IMR-90 (cell line): ENCODE data around the gene BRD1. TPM values are rescaled to one million over a fixed set of nuclear protein-coding genes. Genes with fewer than 3 reads are reported as not detected.

Experiments used
- ATAC-seq: fragments of 200-7000 bp; cut with Tn5 transposase; 2 replicates; pipeline ENCODE4 v1.9.1; 2020; ENCODE audit warnings: low read depth, mild to moderate bottlenecking, moderate library complexity
- BruUV-seq: library from RNA; stranded (reverse); fragments of 400-500 nt; replicated peaks from 2 replicates; lab custom pipeline; 2021; lab: Mats Ljungman, UMichigan
- CTCF ChIA-PET: fragments of 300-600 bp; formaldehyde crosslinking; extraction: SDS; loops from one replicate; lab custom pipeline; 2021; ENCODE audit warnings: antibody characterized with exemption; lab: Yijun Ruan, JAX
- POLR2A ChIA-PET: fragments of 300-600 bp; sonication (Branson Sonifier 250); formaldehyde crosslinking; loops from one replicate; lab custom pipeline; 2022; ENCODE audit warnings: antibody characterized with exemption; ENCODE audit not compliant: unreplicated experiment; lab: Charles Lee
- DNase-seq: peaks from one replicate; pipeline ENCODE4 v3.0.0; 2013
- H2AFZ ChIP-seq: replicated peaks from 2 replicates; pipeline ENCODE3; 2013; ENCODE audit warnings: low read length, mild to moderate bottlenecking; ENCODE audit not compliant: poor library complexity
- H2AK5ac ChIP-seq: 2 replicates; pipeline ENCODE4 v1.6.1; 2013; ENCODE audit warnings: low read depth, low read length, inconsistent platforms
- H2AK9ac ChIP-seq: replicated peaks from 2 replicates; pipeline ENCODE3; 2013; ENCODE audit warnings: mild to moderate bottlenecking, low read depth, low read length, moderate library complexity; ENCODE audit not compliant: poor library complexity
- H2BK120ac ChIP-seq: 2 replicates; pipeline ENCODE4 v1.6.1; 2013; ENCODE audit warnings: low read depth, low read length, inconsistent platforms
- H2BK15ac ChIP-seq: 3 replicates; pipeline ENCODE4 v1.6.1; 2013; ENCODE audit warnings: low read depth, low read length, inconsistent platforms
- H2BK20ac ChIP-seq: 2 replicates; pipeline ENCODE4 v1.6.1; 2013; ENCODE audit warnings: low read depth, mild to moderate bottlenecking, inconsistent platforms, low read length, moderate library complexity
- H2BK5ac ChIP-seq: 2 replicates; pipeline ENCODE4 v1.6.1; 2013; ENCODE audit warnings: mild to moderate bottlenecking, low read depth, low read length, inconsistent platforms; ENCODE audit not compliant: poor library complexity, severe bottlenecking
- H3K14ac ChIP-seq: replicated peaks from 2 replicates; pipeline ENCODE4 v1.6.1; 2013; ENCODE audit warnings: low read depth, low read length, inconsistent platforms
- H3K18ac ChIP-seq: 2 replicates; pipeline ENCODE4 v1.6.1; 2013; ENCODE audit warnings: low read depth, low read length, control low read depth
- H3K23ac ChIP-seq: 2 replicates; pipeline ENCODE4 v1.6.1; 2013; ENCODE audit warnings: low read depth, low read length, inconsistent platforms
- H3K27ac ChIP-seq: 2 replicates; pipeline ENCODE4 v1.5.1; 2013; ENCODE audit warnings: mild to moderate bottlenecking, control low read depth, low read length; ENCODE audit not compliant: insufficient read depth
- H3K27me3 ChIP-seq: 2 replicates; pipeline ENCODE4 v1.6.1; 2013; ENCODE audit warnings: low read length; ENCODE audit not compliant: control insufficient read depth, insufficient read depth
- H3K36me3 ChIP-seq: 2 replicates; pipeline ENCODE4 v1.6.1; 2013; ENCODE audit warnings: low read length, mixed read lengths; ENCODE audit not compliant: control insufficient read depth, insufficient read depth
- H3K4ac ChIP-seq: 2 replicates; pipeline ENCODE4 v1.6.1; 2013; ENCODE audit warnings: low read depth, low read length, inconsistent platforms
- H3K4me1 ChIP-seq: 2 replicates; pipeline ENCODE4 v1.6.1; 2013; ENCODE audit warnings: low read length, mixed read lengths; ENCODE audit not compliant: control insufficient read depth, insufficient read depth
- H3K4me2 ChIP-seq: 2 replicates; pipeline ENCODE4 v1.6.1; 2013; ENCODE audit warnings: low read depth, mild to moderate bottlenecking, control low read depth, low read length, moderate library complexity
- H3K4me3 ChIP-seq: 2 replicates; pipeline ENCODE4 v1.5.1; 2013; ENCODE audit warnings: low read depth, mild to moderate bottlenecking, control low read depth, low read length, moderate library complexity; ENCODE audit not compliant: insufficient read depth
- H3K56ac ChIP-seq: 2 replicates; pipeline ENCODE4 v1.6.1; 2013; ENCODE audit warnings: low read length, inconsistent platforms; ENCODE audit not compliant: insufficient read depth; ENCODE audit errors: extremely low read depth
- H3K79me1 ChIP-seq, 2 experiments: 2 replicates each; pipeline ENCODE4 v1.6.1; 2013; ENCODE audit warnings: low read length in 2 of 2, inconsistent platforms in 1 of 2, low read depth in 1 of 2
- H3K9ac ChIP-seq: 2 replicates; pipeline ENCODE4 v1.6.1; 2013; ENCODE audit warnings: low read depth, low read length, control low read depth
- H3K9me1 ChIP-seq: 2 replicates; pipeline ENCODE4 v1.6.1; 2013; ENCODE audit warnings: low read length, inconsistent platforms; ENCODE audit not compliant: insufficient read depth
- H3K9me3 ChIP-seq: 2 replicates; pipeline ENCODE4 v1.6.1; 2013; ENCODE audit warnings: low read length; ENCODE audit not compliant: control insufficient read depth, insufficient read depth
- H4K20me1 ChIP-seq: 2 replicates; pipeline ENCODE4 v1.6.1; 2013; ENCODE audit warnings: low read length, inconsistent platforms; ENCODE audit not compliant: insufficient read depth
- H4K5ac ChIP-seq: 2 replicates; pipeline ENCODE4 v1.6.1; 2013; ENCODE audit warnings: mild to moderate bottlenecking, low read depth, low read length, control low read depth
- H4K8ac ChIP-seq, 2 experiments: 2 replicates each; pipeline ENCODE4 v1.6.1; 2013; ENCODE audit warnings: low read depth in 2 of 2, low read length in 2 of 2, control low read depth in 1 of 2, inconsistent platforms in 1 of 2
- H4K91ac ChIP-seq: 2 replicates; pipeline ENCODE4 v1.6.1; 2013; ENCODE audit warnings: low read depth, low read length, inconsistent platforms; ENCODE audit not compliant: insufficient read depth
- BHLHE40 ChIP-seq: fragments of 150-350 bp; IDR thresholded peaks from 2 replicates; pipeline ENCODE4 v1.6.1; 2016; ENCODE audit warnings: mild to moderate bottlenecking, low read depth, low read length
- CEBPB ChIP-seq: IDR thresholded peaks from 2 replicates; pipeline ENCODE4 v1.6.1; 2012; ENCODE audit warnings: low read depth, low read length, improper control_type of control experiment
- CHD1 ChIP-seq: IDR thresholded peaks from 2 replicates; pipeline ENCODE4 v1.6.1; 2012; ENCODE audit warnings: low read depth, low read length, improper control_type of control experiment
- CTCF ChIP-seq: conservative IDR thresholded peaks from 2 replicates; pipeline ENCODE4 v1.5.1; 2012; ENCODE audit warnings: mild to moderate bottlenecking, low read depth, low read length, improper control_type of control experiment
- ELK1 ChIP-seq: fragments of 150-350 bp; IDR thresholded peaks from 2 replicates; pipeline ENCODE4 v1.6.1; 2016; ENCODE audit warnings: low read depth, mild to moderate bottlenecking, low read length, moderate library complexity, borderline replicate concordance
- FOS ChIP-seq: fragments of 150-350 bp; IDR thresholded peaks from 2 replicates; pipeline ENCODE4 v1.6.1; 2016; ENCODE audit warnings: low read depth, low read length
- MAFK ChIP-seq: IDR thresholded peaks from 2 replicates; pipeline ENCODE4 v1.6.1; 2012; ENCODE audit warnings: low read depth, low read length, improper control_type of control experiment
- MAZ ChIP-seq: IDR thresholded peaks from 2 replicates; pipeline ENCODE4 v1.6.1; 2012; ENCODE audit warnings: low read depth, mild to moderate bottlenecking, low read length, improper control_type of control experiment, moderate library complexity, borderline replicate concordance
- MXI1 ChIP-seq: IDR thresholded peaks from 2 replicates; pipeline ENCODE4 v1.6.1; 2012; ENCODE audit warnings: low read depth, mild to moderate bottlenecking, low read length, moderate library complexity, borderline replicate concordance
- NFE2L2 ChIP-seq: fragments of 150-350 bp; IDR thresholded peaks from 2 replicates; pipeline ENCODE4 v1.6.1; 2016; ENCODE audit warnings: low read depth, mild to moderate bottlenecking, low read length
- RAD21 ChIP-seq: IDR thresholded peaks from 2 replicates; pipeline ENCODE4 v1.6.1; 2012; ENCODE audit warnings: low read length, improper control_type of control experiment
- RFX5 ChIP-seq: IDR thresholded peaks from 2 replicates; pipeline ENCODE4 v1.8.0; 2012; ENCODE audit warnings: low read depth, mild to moderate bottlenecking, low read length, moderate library complexity
- SMC3 ChIP-seq: fragments of 150-350 bp; IDR thresholded peaks from 2 replicates; pipeline ENCODE4 v1.6.1; 2016; ENCODE audit warnings: low read depth, mild to moderate bottlenecking, antibody characterized with exemption, low read length, moderate library complexity
- USF2 ChIP-seq: fragments of 150-350 bp; IDR thresholded peaks from 2 replicates; pipeline ENCODE4 v1.6.1; 2017; ENCODE audit warnings: mild to moderate bottlenecking, antibody characterized with exemption, low read length, low read depth
- WGBS, 2 experiments: methylation state at CpG; one replicate each; pipeline versions ENCODE4 v1.1.5 to v1.1.7; 2013; ENCODE audit warnings: missing lambda C conversion rate in 2 of 2; ENCODE audit not compliant: insufficient read length in 1 of 2; ENCODE audit errors: extremely low coverage in 2 of 2; 5-methylcytosine and 5-hydroxymethylcytosine counted together
- dilution Hi-C: fragments of 300-500 bp; cut with HindIII; formaldehyde crosslinking; loops from one replicate; pipeline ENCODE4 v1.14.3; 2018; ENCODE audit warnings: low sequenced_read_pairs; ENCODE audit not compliant: unreplicated experiment
- in situ Hi-C: fragments of 300-500 bp; cut with MboI; formaldehyde crosslinking; loops from 3 replicates; pipeline ENCODE4 v1.14.3; 2019; ENCODE audit warnings: low sequenced_read_pairs, inconsistent platforms, mixed read lengths
- intact Hi-C: fragments of 100-400 bp; cut with micrococcal nuclease; formaldehyde crosslinking; loops from 2 replicates; pipeline ENCODE4 v1.10.0; 2022
- polyA plus RNA-seq, 3 experiments: library from polyadenylated mRNA; depleted of rRNA; stranded (reverse); fragments of >200 nt; gene quantifications; 2 replicates each; pipeline ENCODE4 v1.2.3, GENCODE V29; 2012; ENCODE audit warnings: low replicate concordance in 1 of 3
- total RNA-seq: library from RNA; depleted of rRNA; stranded (reverse); fragments of >200 nt; gene quantifications from 2 replicates; pipeline ENCODE4 v1.2.3, GENCODE V29; 2012

BRD1 gene
- total and polyA plus RNA-seq, 2 of the 4 experiments (the other 2 are of a cell fraction): 10.0 to 10.6 TPM

- dilution Hi-C loops: no loop called here
- 100% methylated on average over 4 of the region's 14 CpGs; no CpG with 5 or more reads in 1 of the 2 experiments for WGBS, 2 experiments
- no peak overlapping the region for H3K4me3 ChIP-seq
- H4K91ac ChIP-seq: no peak overlapping the region
- H3K14ac ChIP-seq: no peak overlapping the region
- BruUV-seq: no TSS peak
- H2AK5ac ChIP-seq: no peak overlapping the region
- no peak for DNase-seq
- peaks cover 8 to 76% of the 10 kb centered on the region in 2 experiments for H3K79me1 ChIP-seq
- ATAC-seq: no peak
- peaks cover 17% of the 10 kb centered on the region for H3K9me1 ChIP-seq
- H2AFZ ChIP-seq: no peak overlapping the region
- in situ Hi-C loops: loop anchor here (25.0 kb wide), 2 partner anchors 104 to 404 kb away; partner anchors contain the start of genes ALG12, CRELD2 and SELENOO
- no peak overlapping the region for H3K9ac ChIP-seq
- TF ChIP-seq MAZ (no peak), BHLHE40 (no peak), MXI1 (no peak), CHD1 (no peak), ELK1 (no peak), NFE2L2 (no peak), SMC3 (no peak), CEBPB (no peak), MAFK (no peak), FOS (no peak), RFX5 (no peak), CTCF (no peak), USF2 (no peak), RAD21 (no peak)
- no peak overlapping the region for H4K5ac ChIP-seq
- H3K27ac ChIP-seq: no peak overlapping the region
- H2BK15ac ChIP-seq: no peak overlapping the region
- peaks cover 29% of the 10 kb centered on the region for H3K36me3 ChIP-seq
- H3K23ac ChIP-seq: no peak overlapping the region
- H3K4ac ChIP-seq: no peak overlapping the region
- no peaks in the 10 kb centered on the region for H3K27me3 ChIP-seq
- H3K4me2 ChIP-seq: no peak overlapping the region
- H2BK5ac ChIP-seq: no peak overlapping the region
- no peak overlapping the region for H2BK20ac ChIP-seq
- peaks cover 98% of the 10 kb centered on the region for H4K20me1 ChIP-seq
- no peaks in the 10 kb centered on the region; the same call in 1 of the 2 replicates for H3K9me3 ChIP-seq
- H2AK9ac ChIP-seq: no peak overlapping the region
- H4K8ac ChIP-seq: no peak overlapping the region
- no peak overlapping the region for H3K56ac ChIP-seq
- ChIA-PET CTCF (no interaction called here), POLR2A (no interaction called here)
- intact Hi-C loops: no loop called here
- no peak overlapping the region for H3K18ac ChIP-seq
- peaks cover 10% of the 10 kb centered on the region for H3K4me1 ChIP-seq
- no peak overlapping the region for H2BK120ac ChIP-seq
Observed at GRCh38 chr22:49807780-49808708, 19.6 kb downstream of the BRD1 start.
